ENCODE data around the gene PFKM.

DNA sequence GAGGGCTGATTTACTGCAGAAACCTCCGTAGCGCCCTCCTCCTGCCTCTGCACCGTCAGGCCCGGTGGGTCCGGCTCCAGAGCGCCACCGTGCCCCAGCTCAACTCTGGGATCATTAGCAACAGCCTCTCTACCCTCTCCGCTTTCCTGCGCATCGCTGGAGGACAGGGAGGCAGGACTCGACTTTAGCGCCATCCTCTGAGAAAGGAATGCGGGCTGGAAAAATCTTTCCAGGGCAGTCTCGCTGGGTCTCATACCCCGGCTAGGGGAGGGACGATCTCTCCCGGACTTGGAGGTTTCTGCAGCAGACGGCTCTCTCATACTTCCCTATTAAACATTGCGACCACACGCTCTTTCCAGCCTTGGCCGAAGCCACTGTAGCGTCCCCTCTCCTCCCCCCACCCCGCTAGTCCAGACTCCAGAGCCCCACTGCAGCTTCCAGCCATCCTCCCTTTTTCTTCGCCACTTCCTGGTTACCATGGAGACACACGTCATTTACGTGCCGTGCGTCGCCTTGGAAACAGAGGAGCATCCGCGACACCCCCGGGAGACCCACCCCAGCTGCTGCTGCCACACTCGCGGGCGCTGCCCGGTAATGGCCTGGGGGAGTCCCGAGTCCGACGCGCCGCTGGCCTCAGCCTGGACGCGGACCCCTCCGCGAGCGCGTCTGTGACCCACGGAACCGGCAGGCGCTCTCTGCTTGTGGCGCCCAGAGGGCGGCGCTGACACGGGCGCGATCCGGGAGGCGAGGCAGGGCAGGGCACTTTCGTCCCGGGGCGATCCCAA is 64.1 kb downstream of the PFKM start, which contains the start of gene CCDC184:
- TF ChIP-seq, protein P1, sequence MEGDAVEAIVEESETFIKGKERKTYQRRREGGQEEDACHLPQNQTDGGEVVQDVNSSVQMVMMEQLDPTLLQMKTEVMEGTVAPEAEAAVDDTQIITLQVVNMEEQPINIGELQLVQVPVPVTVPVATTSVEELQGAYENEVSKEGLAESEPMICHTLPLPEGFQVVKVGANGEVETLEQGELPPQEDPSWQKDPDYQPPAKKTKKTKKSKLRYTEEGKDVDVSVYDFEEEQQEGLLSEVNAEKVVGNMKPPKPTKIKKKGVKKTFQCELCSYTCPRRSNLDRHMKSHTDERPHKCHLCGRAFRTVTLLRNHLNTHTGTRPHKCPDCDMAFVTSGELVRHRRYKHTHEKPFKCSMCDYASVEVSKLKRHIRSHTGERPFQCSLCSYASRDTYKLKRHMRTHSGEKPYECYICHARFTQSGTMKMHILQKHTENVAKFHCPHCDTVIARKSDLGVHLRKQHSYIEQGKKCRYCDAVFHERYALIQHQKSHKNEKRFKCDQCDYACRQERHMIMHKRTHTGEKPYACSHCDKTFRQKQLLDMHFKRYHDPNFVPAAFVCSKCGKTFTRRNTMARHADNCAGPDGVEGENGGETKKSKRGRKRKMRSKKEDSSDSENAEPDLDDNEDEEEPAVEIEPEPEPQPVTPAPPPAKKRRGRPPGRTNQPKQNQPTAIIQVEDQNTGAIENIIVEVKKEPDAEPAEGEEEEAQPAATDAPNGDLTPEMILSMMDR (IDR thresholded peaks at IDR 0.05) = peak in 2 of 3 experiments; percentile 28 to 29
- no peak for TF ChIP-seq POLR2A (IDR thresholded peaks at IDR 0.05)

All from testis (tissue), 2 donors.